HG03095 (cell line): Measurements from ENCODE around the gene GUF1.
"Not testable (repeated sequence)": the region's sequence is repeated elsewhere in the genome, so short reads cannot be mapped to it uniquely, and the experiment has no call there.

Experiments used
- ATAC-seq: cut with Tn5 transposase; IDR thresholded peaks from one replicate; pipeline ENCODE4 v1.9.1; 2021; ENCODE audit warnings: moderate library complexity; ENCODE audit not compliant: unreplicated experiment

The GUF1 gene

GRCh38 chr4:44700427-44700826, 22.2 kb downstream of the GUF1 start:
- ATAC-seq: no peak

- no peak for ATAC-seq
These were observed 22.8 kb downstream of the GUF1 start for GRCh38 chr4:44701037-44701436.

GRCh38 chr4:44704673-44705072, 26.5 kb downstream of the GUF1 start:
- no peak for ATAC-seq

DNA sequence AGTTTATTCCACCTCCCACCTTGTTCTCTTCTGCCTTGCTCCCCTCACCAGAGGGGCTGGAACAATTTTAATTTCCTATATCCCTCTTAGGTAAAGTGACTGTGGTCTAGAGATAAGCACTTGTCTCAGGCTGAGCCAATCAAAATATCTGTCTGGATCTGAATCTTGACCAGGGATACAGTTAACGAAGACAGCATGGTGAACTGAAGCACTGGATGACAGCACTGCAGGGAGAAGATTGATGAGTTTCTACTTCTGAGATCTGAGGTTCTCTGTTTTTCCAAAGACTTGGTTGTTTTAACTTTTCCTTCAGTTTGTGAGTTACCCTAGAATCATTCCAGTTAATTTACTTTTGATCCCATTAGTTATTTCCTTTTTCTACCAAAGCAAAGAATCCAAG, 34.9 kb downstream of the GUF1 start:
- no peak for ATAC-seq

DNA sequence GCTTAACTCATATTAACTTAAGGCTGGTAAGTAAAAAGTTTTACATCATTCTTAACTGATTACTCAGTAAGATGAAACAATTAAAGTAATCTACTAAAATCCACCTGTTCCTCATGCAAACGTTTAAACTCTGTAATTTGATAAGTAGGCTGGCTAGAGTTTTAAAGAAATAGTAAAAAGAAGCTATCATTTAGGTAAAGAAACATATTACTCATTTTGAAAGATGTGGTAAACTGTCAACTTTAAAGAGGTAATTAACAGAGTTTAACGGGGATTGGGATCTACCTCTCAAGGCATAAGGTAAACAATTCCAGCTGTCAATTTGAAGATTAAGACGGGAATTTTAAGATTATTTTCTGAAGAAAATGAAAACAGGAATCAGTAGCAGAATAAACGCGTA, 38.4 kb downstream of the GUF1 start:
- no peak for ATAC-seq

DNA sequence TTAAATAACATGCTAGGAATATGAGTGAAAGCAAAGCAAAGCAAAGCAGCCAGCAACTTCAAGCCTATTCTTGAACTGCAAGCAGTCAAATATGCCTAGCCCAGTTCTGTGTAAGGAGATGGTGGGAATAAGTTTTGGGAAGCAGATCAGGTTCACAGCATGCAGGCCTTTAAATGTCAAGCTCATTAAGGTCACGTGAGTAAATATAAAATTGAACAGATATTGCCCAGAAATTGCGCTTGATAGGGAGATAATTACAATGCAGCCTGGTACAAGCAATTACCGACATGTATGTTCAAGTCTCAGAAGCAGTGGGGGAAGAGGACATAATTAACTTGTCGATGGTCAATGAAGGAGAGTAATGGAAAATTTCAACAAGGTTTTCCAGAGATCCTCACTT, 42.2 kb downstream of the GUF1 start:
- ATAC-seq: no peak

DNA sequence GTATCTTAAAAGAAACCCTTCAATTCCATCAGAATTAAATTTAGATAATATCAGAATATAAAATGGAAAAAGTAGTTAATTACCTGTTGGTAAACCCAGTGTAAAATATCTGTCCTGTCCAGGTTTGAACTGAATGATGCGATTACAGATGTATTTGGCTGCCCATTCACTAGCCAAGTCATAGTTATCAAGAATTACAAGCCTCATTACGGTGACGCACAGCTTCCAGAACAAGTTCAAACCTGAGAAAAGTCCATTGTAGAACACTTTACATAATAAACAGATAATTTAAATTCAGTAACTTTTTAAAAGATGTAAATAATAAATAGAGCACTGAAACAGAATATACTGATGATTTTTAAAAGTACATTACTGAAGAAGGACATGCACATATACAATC, 43.8 kb downstream of the GUF1 start:
- ATAC-seq: no peak

DNA sequence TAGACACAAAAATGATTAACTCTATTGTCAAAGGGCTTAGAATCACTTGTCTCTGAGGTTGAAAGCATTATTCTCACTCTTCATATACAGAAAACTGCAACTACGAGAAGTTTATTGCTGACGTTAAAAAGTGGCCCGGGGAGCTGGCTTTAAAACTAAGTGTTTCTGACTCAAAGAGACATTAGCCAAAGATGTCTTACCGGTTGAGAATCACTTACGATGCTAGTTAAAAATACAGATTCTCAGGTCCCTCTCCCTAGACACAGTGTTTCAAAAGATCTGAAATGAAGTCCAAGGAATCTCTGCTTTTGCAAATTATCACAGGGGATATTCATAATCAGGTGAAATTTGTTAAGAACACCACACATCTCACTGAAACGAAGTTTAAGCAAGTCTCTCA, 46.9 kb downstream of the GUF1 start:
- ATAC-seq: no peak

DNA sequence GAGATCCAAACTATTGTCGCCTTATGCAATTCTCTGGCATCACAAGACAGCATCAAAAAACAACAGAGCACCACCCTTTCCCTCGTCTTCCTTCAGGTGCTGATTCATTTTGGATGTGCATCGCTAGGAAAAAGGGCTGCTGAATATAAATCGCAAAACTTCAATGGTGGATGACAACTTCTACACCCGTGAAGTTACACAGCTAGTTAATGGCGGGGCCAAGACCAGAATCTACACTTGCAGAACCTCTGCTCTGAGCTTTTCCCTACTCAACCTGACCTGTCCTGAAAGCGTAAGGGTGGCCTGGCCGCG, 47.5 kb downstream of the GUF1 start:
- no peak for ATAC-seq

DNA sequence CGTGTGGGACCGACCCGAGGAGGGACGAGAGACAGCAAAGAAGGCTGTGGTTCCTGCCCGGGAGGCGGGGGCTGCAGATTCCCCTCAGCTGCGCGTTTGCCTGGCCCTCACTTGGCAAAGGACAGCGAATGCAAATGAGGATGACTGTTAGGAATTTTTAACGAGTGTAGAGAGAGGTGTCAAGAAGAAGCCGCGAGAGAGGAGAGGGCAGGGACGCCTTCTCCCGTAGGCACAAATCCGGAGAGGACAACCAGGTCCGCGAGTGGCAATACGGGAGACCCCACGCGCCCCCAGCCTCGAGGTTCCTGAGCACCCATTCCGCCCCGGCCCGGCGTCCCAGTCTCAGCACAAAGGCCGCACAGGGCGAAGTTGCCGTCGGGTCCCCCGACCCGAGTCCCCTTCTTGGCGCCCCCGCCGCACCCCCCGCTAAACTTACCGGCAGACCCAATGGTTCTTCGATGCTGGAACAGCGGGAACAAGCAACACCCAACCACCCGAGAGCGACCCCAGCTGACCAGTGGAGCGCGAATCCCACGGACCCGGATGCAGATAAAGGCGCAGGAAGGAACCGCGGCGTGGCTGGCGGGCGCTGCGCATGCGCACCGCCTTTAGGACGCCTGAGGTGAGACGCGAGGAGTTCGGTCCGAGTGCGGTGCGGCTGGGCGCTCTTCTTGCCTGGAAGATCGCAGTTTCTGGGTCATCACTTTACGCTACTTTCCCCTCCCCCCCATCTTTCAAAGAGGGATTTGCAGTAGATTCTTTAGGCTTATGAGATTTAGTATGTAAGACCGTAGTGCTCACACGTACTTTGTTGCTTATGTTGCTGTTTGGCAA, 48.0 kb downstream of the GUF1 start, which contains the start of gene GNPDA2:
GNPDA2 (minus strand) TSS at position 519 of the 834 bp plus-strand sequence. CDS start 4,349 bp downstream, outside the sequence.
- ATAC-seq: peak; percentile 93

DNA sequence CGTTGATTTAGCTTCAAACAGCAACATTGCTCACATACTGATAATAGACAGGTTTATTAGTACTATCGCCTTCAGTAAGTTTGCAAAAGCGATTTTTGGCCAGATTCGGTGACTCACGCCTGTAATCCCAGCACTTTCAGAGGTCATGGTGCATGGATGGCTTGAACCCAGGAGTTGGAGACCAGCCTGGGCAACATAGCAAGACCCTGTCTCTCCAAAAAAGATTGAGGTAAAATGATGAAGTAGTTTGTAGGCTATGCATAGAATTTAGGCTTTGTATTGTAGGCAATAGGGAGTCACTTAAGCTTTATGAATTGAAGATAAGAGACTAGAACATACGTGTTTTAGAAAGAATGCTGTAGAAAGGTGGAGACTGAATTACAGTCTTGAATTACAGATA, 49.3 kb downstream of the GUF1 start:
- no peak for ATAC-seq

GRCh38 chr4:44728694-44729093, 50.5 kb downstream of the GUF1 start:
- ATAC-seq: not testable (repeated sequence)

- no peak for ATAC-seq
These were observed 58.7 kb downstream of the GUF1 start for GRCh38 chr4:44736900-44737299.

DNA sequence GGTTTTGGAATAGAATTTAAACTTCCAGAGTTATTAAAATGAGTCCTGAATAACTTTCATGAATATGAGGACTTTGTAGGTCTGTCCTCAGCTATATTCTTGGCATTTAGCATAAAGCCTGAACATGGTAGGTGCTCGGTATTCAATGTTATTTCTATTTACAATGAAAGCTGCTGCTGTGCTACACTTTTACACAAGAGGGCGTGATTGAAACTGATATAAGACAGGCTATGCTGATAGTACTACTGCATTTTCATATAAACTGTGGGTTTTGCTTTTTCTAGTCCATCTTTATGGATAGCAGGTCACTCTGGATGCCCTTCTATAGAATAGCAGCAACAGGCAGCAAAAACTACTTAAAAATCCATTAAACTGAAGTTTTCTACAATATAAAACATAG, 60.4 kb downstream of the GUF1 start:
- ATAC-seq: no peak

GRCh38 chr4:44740201-44740600, 62.0 kb downstream of the GUF1 start:
- no peak for ATAC-seq
